Measurements from ENCODE around the gene ADIPOR2.

- TF ChIP-seq, protein P1, sequence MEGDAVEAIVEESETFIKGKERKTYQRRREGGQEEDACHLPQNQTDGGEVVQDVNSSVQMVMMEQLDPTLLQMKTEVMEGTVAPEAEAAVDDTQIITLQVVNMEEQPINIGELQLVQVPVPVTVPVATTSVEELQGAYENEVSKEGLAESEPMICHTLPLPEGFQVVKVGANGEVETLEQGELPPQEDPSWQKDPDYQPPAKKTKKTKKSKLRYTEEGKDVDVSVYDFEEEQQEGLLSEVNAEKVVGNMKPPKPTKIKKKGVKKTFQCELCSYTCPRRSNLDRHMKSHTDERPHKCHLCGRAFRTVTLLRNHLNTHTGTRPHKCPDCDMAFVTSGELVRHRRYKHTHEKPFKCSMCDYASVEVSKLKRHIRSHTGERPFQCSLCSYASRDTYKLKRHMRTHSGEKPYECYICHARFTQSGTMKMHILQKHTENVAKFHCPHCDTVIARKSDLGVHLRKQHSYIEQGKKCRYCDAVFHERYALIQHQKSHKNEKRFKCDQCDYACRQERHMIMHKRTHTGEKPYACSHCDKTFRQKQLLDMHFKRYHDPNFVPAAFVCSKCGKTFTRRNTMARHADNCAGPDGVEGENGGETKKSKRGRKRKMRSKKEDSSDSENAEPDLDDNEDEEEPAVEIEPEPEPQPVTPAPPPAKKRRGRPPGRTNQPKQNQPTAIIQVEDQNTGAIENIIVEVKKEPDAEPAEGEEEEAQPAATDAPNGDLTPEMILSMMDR (IDR thresholded peaks at IDR 0.05; ENCODE audit: low read depth, low read length), result no peak
- TF ChIP-seq POLR2A (IDR thresholded peaks at IDR 0.05; ENCODE audit: extremely low read depth, insufficient read length) (no peak), MAX (IDR thresholded peaks at IDR 0.05; ENCODE audit: low read depth, low read length) (no peak), MYC (IDR thresholded peaks at IDR 0.05; ENCODE audit: low read depth, low read length) (no peak)
These were observed 139.6 kb downstream of the ADIPOR2 start for GRCh38 chr12:1830401-1830845.
